Right lobe of liver (tissue), 6 donors: ENCODE measurements around the gene NPDC1. TPM values are rescaled to one million over a fixed set of nuclear protein-coding genes. Genes with fewer than 3 reads are reported as not detected.

ENCODE experiments used
- ATAC-seq, 4 donors: fragments of 200-7000 bp; cut with Tn5 transposase; one replicate each; pipeline ENCODE4 v1.9.1; 2020; ENCODE audit warnings: mild to moderate bottlenecking in 4 of 4, moderate library complexity in 4 of 4
- DNase-seq, 3 donors: peaks; one replicate each; pipeline ENCODE4 v3.0.0-alpha.2; 2020
- H3K27ac ChIP-seq, 3 donors: fragments of 200-600 bp; one replicate each; pipeline ENCODE4 v1.8.0; 2022
- H3K27me3 ChIP-seq, 2 donors: fragments of 200-600 bp; one replicate each; pipeline ENCODE4 v1.8.0; 2022
- H3K36me3 ChIP-seq, 4 donors: fragments of 200-600 bp; sonication (generic) in 1 of 4; one replicate each; pipeline versions ENCODE4 v1.5.1 to v1.8.0; 2017 to 2022; ENCODE audit warnings: control low read depth in 1 of 4
- H3K4me1 ChIP-seq, 4 donors: fragments of 200-600 bp; sonication (generic) in 1 of 4; one replicate each; pipeline versions ENCODE4 v1.5.1 to v1.8.0; 2017 to 2022; ENCODE audit warnings: control low read depth in 1 of 4
- H3K4me3 ChIP-seq, 3 donors: fragments of 200-600 bp; one replicate each; pipeline ENCODE4 v1.8.0; 2022
- H3K9me3 ChIP-seq, 4 donors: fragments of 200-600 bp; sonication (generic) in 1 of 4; one replicate each; pipeline versions ENCODE4 v1.5.1 to v1.8.0; 2017 to 2022; ENCODE audit warnings: control low read depth in 1 of 4
- POLR2A ChIP-seq: fragments of 450-650 bp; IDR thresholded peaks from one replicate; pipeline ENCODE4 v1.6.1; 2017; ENCODE audit warnings: antibody characterized with exemption, mild to moderate bottlenecking
- WGBS: methylation state at CpG from one replicate; pipeline ENCODE4 v1.1.6; 2018; ENCODE audit warnings: low coverage, low lambda C conversion rate; ENCODE audit not compliant: insufficient coverage; ENCODE audit errors: missing lambda C conversion rate; 5-methylcytosine and 5-hydroxymethylcytosine counted together
- intact Hi-C, 2 donors: fragments of 100-400 bp; cut with DNase I; formaldehyde crosslinking; loops; one replicate each; pipeline versions ENCODE4 v1.11.2 to v1.14.1; 2022
- total RNA-seq, 6 experiments: library from RNA; depleted of rRNA in 2 of 6; stranded (reverse); fragments of >200 nt in 2 of 6; fragmentation: NEBNext Ultra II Directional in 3 of 6; extraction: Animal tissue kit (Norgen Biotek cat#: 25700) in 3 of 6; gene quantifications; one replicate each; pipeline versions ENCODE4 v1.1.0 to v1.2.4, GENCODE V29; 2016 to 2023
- TF ChIP-seq, protein P1 (sequence below), 4 donors: fragments of 200-600 bp in 3 of 4; fragments of 450-650 bp in 1 of 4; IDR thresholded peaks; one replicate each; pipeline versions ENCODE4 v1.5.1 to v1.8.0; 2016 to 2022; ENCODE audit warnings: antibody characterized with exemption in 4 of 4, mild to moderate bottlenecking in 2 of 4
- donor health status: DM: no; HTN: yes; CAD: no.
- donor health status: DM: no; HTN: no; CAD: no.
- donor health status: DM: no; HTN: no; CAD: no.
- donor health status: DM: no; HTN: yes; CAD: no.
- donor health status: DM: no; HTN: yes; CAD: no.

NPDC1 gene
- total RNA-seq, 6 experiments from 2014 or later: 9.3 to 14.9 (median 12.2) TPM

DNA sequence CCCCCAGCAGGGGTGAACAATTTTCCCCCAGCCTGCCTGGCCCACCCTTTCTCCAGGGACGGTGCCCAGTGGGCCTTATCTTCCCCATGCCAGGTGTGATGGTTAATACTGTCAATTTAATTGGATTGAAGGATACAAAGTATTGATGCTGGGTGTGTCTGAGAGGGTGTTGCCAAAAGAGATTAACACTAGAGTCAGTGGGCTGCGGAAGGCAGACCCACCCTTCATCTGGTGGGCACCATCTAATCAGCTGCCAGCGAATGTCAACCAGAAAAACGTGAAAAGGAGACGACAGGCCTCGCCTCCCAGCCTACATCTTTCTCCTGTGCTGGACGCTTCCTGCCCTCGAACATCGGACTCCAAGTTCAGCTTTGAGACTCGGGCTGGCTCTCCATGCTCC, 8.5 kb downstream of the NPDC1 start:
- no peak overlapping the region for H3K27ac ChIP-seq
- H3K27me3 ChIP-seq: no peaks in the 10 kb centered on the region
- H3K4me1 ChIP-seq: peaks cover 0 to 3% (median 0%) of the 10 kb centered on the region in 4 donors
- WGBS: 77% methylated on average over 4 of the region's 10 CpGs
- ATAC-seq (no peak), DNase-seq (no peak)
- intact Hi-C loops: loop anchor here (5.0 to 10.0 kb wide), 3 partner anchors 93 to 263 kb away; partner anchors contain the start of genes C8G (in 1 of the 2) and FBXW5 (in 1 of the 2)
- no peaks in the 10 kb centered on the region for H3K9me3 ChIP-seq
- H3K36me3 ChIP-seq: no peaks in the 10 kb centered on the region
- TF ChIP-seq, protein P1, sequence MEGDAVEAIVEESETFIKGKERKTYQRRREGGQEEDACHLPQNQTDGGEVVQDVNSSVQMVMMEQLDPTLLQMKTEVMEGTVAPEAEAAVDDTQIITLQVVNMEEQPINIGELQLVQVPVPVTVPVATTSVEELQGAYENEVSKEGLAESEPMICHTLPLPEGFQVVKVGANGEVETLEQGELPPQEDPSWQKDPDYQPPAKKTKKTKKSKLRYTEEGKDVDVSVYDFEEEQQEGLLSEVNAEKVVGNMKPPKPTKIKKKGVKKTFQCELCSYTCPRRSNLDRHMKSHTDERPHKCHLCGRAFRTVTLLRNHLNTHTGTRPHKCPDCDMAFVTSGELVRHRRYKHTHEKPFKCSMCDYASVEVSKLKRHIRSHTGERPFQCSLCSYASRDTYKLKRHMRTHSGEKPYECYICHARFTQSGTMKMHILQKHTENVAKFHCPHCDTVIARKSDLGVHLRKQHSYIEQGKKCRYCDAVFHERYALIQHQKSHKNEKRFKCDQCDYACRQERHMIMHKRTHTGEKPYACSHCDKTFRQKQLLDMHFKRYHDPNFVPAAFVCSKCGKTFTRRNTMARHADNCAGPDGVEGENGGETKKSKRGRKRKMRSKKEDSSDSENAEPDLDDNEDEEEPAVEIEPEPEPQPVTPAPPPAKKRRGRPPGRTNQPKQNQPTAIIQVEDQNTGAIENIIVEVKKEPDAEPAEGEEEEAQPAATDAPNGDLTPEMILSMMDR (IDR thresholded peaks at IDR 0.05): no peak
- TF ChIP-seq POLR2A: no peak
- H3K4me3 ChIP-seq: no peak overlapping the region

- Histone ChIP-seq H3K27me3 (no peaks in the 10 kb centered on the region), H3K27ac (no peak overlapping the region), H3K4me1 (peaks cover 0 to 3% (median 0%) of the 10 kb centered on the region in 4 donors), H3K9me3 (no peaks in the 10 kb centered on the region), H3K36me3 (no peaks in the 10 kb centered on the region), H3K4me3 (no peak overlapping the region)
- ATAC-seq: no peak
- WGBS: no CpG with 5 or more reads among the region's 13 CpGs
- intact Hi-C loops: loop anchor here (5.0 to 10.0 kb wide), 3 partner anchors 92 to 262 kb away; partner anchors contain the start of genes C8G (in 1 of the 2) and FBXW5 (in 1 of the 2)
- TF ChIP-seq, protein P1 (IDR thresholded peaks at IDR 0.05): no peak
- TF ChIP-seq POLR2A: no peak
- DNase-seq: no peak
Measured at GRCh38 chr9:137037035-137037434, 8.9 kb downstream of the NPDC1 start.

- intact Hi-C loops: loop anchor here (5.0 to 10.0 kb wide), 3 partner anchors 91 to 261 kb away; partner anchors contain the start of genes C8G (in 1 of the 2) and FBXW5 (in 1 of the 2)
- Histone ChIP-seq H3K36me3 (no peaks in the 10 kb centered on the region), H3K9me3 (no peaks in the 10 kb centered on the region), H3K4me1 (peaks cover 0 to 3% (median 0%) of the 10 kb centered on the region in 4 donors), H3K27me3 (no peaks in the 10 kb centered on the region), H3K27ac (no peak overlapping the region), H3K4me3 (no peak overlapping the region)
- no peak for ATAC-seq
- no peak for TF ChIP-seq POLR2A
- TF ChIP-seq, protein P1 (IDR thresholded peaks at IDR 0.05): no peak
- WGBS: 46% methylated on average over 2 of the region's 8 CpGs
- no peak for DNase-seq
Measured at GRCh38 chr9:137035937-137036336, 10.0 kb downstream of the NPDC1 start.

- Histone ChIP-seq H3K4me3 (no peak overlapping the region), H3K36me3 (no peaks in the 10 kb centered on the region), H3K9me3 (no peaks in the 10 kb centered on the region), H3K4me1 (peaks cover 0 to 3% (median 0%) of the 10 kb centered on the region in 4 donors), H3K27me3 (no peaks in the 10 kb centered on the region), H3K27ac (no peak overlapping the region)
- DNase-seq (no peak), ATAC-seq (peak in 1 of 4 donors; percentile 2)
- intact Hi-C loops: loop anchor here (5.0 to 10.0 kb wide), 3 partner anchors 91 to 261 kb away; partner anchors contain the start of genes C8G (in 1 of the 2) and FBXW5 (in 1 of the 2)
- WGBS: no CpG with 5 or more reads among the region's 9 CpGs
- TF ChIP-seq, protein P1 (IDR thresholded peaks at IDR 0.05): peak in 1 of 4 donors; percentile 15
- TF ChIP-seq POLR2A: no peak
Measured at GRCh38 chr9:137035507-137035834, 10.5 kb downstream of the NPDC1 start.
